Pulmonary artery endothelial cell (primary cell): ENCODE data around the gene SERF2. TPM values are rescaled to one million over a fixed set of nuclear protein-coding genes. Genes with fewer than 3 reads are reported as not detected.
"Not testable (repeated sequence)": the region's sequence is repeated elsewhere in the genome, so short reads cannot be mapped to it uniquely, and the experiment has no call there.

Experiments
- DNase-seq: peaks from one replicate; pipeline ENCODE4 v3.0.0-alpha.2; 2011; ENCODE audit warnings: low read depth, low spot score
- total RNA-seq: library from RNA; depleted of rRNA; stranded (reverse); fragments of >200 nt; gene quantifications from 2 replicates; pipeline ENCODE4 v1.2.3, GENCODE V29; 2014

The SERF2 gene
- total RNA-seq, 1 donor from 2014 or later, result 369 TPM

DNA sequence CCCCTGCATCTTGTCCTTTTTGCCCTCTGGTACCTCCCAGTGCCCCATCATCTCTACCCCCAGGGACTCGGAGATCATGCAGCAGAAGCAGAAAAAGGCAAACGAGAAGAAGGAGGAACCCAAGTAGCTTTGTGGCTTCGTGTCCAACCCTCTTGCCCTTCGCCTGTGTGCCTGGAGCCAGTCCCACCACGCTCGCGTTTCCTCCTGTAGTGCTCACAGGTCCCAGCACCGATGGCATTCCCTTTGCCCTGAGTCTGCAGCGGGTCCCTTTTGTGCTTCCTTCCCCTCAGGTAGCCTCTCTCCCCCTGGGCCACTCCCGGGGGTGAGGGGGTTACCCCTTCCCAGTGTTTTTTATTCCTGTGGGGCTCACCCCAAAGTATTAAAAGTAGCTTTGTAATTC is 1.5 kb downstream of the SERF2 start:
- no peak for DNase-seq

DNA sequence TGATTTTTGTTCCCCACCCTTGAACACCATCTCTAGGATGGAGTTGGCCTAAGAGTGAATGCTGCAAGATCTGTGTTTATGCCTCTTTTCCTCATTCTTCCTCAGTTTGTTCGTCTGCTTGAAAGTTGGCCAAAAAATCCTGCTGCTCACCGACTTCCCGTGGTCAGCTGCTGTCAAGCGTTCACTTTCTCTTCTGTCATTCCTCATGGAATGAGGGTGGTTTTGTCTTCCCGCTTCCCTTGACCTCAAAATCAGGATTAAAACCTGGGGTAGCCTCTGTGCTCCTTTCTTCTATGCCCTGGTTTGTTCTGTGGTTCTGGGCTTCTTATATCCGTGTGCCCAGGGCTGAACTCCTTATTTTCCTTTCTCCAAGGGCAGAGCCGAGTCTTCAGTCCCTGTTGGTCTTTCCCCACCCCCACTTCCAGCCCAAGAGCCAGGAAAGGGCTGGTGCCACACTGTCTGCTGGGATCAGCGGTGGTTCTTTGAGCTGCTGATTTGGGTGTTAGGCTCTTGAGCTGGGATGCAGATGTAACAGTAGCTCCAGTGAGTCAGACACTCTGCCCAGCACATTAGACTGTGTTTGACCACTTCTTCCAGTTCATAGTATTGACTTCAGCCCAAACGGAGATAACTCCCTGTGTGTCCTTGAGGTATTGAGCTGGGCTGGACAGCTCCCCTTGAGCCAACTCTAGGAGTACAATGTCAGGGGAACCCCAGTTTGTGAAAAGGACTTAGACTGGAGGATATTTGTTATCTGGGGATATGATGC is 2.3 kb downstream of the SERF2 start:
- no peak for DNase-seq

DNA sequence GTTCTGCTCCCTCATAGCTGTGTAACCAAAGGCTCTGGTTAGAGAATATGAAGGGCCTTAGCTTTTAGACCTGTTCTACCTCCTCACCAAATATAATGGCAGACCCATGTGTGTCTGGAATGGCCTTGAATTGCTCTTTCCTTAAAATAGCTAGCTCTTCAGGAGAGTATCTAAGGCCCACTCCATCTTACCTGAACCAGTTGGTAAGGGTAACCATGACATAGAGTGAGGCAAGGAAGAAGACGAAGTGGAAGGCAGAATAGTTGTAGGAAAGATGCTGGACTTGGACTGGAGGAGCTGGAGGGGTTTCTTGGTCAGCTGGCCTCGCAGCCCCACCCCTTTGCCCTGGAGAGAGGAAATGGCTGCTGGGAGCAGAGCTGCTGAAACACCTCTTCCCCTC is 3.1 kb downstream of the SERF2 start:
- DNase-seq, result no peak

DNA sequence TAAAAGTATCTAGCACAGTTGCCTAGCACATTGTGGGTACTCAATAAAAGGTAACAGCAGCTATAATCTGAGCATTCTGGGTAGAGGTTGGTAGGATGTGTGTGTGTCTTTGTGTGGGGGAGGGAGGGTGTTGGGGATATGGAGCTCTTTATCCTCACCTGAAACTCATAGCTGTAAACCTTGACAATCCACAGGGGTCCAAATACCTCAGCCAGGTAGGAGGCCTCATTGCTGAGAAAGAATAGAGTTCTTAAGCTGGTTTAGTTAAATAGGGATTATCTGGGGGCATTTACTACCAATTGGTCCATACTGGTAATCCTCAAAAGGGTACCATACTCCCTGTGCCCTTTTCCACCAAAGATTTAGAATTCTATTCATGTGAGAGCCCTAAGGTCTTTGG is 3.9 kb downstream of the SERF2 start:
- DNase-seq, result no peak

DNA sequence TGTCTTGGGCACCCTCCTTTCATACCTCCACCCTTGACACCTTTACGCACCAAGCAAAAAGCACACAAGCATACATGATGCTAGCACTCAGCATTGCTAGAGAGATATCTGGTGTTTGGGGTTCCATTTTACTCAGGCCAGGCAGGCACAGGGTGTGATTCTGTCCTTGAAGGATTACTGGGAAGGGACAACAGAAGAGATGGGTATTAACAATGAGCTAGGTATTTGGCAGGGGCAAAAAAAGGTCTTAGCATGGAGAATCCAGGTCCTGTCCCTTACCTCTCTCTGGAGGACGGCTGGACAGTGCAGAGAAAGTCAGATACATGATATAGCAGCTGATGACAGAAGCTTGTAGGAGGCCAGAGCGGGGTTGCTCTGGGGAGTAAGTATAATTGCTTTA is 4.4 kb downstream of the SERF2 start:
- no peak for DNase-seq

DNA sequence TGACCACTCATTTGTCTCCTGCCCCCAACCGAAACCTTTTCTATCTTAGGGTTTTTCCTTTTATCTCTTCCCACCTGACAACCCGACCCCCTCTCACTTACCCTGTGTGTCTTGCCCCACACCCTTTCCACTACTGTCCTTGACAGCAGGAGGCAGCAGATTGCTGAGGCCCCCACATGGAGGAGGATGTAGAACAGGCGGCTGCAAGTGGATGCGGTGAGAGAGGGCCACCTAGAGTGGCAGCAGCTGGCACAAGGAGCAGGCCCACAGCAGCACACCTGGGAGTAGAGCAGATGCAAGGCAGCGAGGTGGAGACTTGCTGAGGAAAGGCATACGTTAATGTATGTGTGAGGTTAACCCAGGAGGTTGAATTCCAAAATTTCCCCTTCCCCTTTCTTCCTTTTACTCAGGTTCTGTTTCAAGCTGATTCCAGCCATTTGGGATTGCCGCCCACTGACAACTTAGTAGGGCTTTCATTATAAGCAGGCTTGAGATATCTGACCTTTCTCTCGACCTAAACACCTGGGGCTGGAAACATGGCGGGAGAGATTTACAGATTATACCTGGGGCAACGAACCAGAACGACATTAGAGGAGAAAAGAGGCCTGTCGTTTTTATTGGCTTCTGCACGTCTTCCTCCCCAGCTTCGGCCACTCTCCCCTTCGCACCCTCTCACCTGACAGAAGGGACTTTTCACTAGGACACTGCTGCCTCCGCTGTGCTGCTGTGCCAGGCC is 7.3 kb downstream of the SERF2 start:
- DNase-seq, result no peak

DNA sequence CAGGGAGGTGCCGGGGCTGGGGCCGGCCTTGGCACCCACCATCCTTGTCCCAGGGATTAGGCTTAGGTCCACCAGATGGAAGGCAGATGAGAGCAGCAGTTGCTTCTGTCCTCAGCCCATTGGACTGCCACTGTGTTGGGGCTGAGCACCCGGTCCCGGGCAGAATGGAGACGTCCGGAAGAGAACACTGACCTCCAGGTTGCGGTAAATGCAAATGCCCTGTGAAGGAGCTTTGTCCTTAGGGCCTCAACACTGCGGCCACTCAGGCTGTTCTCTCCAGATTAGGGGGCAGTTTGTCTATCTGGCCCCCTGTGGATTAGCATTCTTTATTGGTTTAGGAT is 7.8 kb downstream of the SERF2 start, which contains the start of gene SERINC4:
TSS of gene SERINC4 (minus strand) at position 276 of the 341 bp plus-strand sequence. CDS start at position 42, 234 bp downstream.
- no peak for DNase-seq

DNA sequence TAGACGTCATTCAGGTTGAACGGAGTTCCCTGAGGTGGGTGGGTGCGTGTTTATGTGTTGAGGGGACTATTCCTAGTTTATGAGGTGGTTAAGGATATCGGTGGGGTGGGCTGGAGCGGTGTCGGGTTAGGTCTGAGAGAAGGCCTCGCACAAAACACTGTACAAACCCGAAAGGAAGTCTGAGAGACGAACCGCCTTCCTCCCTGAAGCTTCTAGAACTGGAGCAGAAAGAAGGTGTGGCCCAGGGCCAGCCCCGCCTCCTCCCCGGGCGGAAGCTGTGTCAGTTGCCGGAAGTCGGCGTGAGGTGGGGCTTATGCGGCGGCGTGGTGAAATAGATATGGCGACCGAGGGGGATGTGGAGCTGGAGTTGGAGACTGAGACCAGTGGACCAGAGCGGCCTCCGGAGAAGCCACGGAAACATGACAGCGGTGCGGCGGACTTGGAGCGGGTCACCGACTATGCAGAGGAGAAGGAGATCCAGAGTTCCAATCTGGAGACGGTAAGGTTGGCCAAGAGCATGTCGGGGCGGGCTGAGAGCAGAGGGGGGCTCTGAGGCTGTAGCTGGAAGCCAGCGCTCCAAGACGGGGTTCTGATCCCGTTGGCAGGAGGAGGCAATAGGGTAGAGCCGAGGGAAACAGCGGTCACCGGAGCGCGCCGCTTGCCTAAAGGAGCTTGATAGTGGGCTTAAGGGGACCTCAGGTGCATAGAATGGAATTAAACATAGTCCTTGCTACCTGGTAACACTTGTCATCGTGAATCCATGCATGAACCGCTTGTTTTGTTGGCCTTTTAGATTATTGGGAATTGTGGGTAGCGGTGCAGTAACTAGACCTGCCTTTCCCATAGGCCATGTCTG is 8.4 kb downstream of the SERF2 start, which contains the start of gene HYPK:
TSS of gene HYPK (plus strand) at position 314 of the 856 bp plus-strand sequence. CDS start at position 338, 24 bp downstream.
- peak; percentile 60 for DNase-seq

DNA sequence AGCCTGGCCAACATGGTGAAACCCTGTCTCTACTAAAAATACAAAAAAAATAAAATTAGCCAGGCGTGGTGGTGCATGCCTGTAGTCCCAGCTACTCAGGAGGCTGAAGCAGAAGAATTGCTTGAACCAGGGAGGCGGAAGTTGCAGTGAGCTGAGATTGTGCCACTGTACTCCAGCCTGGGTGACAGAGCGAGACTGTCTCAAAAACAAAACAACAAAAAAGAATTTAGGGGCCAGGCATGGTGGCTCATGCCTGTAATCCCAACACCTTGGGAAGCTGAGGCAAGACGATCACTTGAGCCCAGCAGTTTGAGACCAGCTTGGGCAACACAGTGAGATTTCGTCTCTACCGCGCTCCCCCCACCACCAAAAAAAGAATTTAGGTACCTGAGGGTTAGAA is 10.6 kb downstream of the SERF2 start:
- DNase-seq, result not testable (repeated sequence)

DNA sequence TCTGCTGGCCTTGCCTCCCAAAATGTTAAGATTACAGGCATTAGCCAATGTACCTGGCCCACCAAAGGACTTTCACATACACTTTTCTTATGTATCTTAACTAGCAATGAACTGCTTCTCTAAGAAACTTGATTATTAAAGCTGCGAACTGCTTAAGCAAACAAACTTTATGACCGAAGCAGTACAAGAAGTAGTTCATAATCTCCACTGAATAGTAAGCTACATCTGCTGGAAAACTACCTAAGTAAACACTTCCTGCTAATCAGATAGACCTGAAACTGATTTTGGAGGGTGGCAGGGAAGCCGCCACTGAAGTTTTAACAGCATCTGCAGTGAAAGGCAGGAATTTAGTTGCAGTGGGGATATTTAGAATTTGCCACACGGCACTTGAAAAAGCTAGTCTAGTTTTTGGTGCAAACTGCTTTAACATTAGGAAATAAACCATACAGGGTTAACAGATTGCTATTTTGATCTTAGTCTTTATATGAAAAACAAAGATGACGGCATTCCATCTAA is 16.4 kb downstream of the SERF2 start:
- DNase-seq, result no peak

DNA sequence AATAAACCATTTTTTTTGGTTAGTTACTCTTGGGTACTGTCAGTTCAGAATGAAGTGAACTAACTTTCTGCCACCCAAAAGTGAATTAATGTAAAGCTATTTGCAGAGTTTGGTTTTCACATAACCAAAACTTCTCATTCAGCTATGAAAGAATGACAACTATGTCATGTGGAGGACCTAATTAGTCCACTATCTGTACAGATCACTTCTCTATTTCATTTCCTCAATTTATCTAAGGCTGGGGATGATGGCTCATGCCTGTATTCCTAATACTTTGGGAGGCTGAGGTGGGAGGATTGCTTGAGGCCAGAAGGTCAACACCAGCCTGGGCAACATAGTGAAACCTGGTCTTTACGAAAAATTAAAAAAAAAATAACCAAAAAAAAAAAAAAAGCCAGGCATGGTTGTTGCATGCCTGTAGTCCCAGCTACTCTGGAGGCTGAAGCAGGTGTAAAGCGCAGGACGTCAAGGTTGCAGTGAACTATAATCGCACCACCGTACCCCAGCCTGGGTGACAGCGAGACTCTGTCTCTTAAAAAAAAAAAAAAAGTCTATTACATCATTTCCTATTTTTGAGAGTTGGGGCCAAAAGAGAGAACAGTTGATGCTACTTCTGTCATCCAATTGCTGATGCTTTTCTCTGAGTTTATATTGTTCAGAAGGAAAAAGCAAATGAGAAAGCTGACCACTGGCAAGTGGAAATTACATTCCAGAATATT is 17.0 kb downstream of the SERF2 start:
- no peak for DNase-seq

DNA sequence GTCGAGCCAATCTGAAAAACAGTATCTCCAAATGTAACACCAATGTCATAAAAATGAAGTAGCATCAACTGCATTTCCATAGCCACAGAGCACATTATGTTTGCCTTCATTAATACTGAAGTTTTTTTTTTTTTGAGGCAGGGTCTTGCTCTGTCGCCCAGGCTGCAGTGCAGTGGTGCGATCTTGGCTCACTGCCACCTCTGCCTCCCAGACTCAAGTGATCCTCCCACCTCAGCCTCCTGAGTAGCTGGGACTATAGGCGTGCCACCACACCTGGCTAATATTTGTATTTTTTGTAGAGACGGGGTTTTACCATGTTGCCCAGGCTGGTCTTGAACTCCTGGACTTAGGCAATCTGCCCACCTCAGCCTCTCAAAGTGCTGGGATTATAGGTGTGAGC is 22.9 kb downstream of the SERF2 start:
- DNase-seq, result not testable (repeated sequence)

DNA sequence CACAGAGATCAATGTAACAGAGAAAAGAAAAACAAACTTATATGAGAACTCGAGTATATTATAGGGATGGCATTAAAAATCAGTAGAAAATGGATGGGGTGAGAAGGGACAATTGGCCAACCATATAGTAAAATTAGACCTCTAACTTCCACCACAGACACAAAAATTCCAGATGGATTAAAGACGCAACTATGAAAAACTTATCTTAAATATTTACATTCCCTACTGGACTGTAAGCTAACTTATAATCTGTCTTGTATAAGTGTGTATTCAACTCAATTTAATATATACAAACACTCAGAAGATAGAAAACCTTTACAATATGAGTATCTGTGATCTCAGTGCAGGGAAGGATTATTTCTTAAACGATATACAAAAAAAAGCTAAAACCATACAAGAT is 29.4 kb downstream of the SERF2 start:
- no peak for DNase-seq

DNA sequence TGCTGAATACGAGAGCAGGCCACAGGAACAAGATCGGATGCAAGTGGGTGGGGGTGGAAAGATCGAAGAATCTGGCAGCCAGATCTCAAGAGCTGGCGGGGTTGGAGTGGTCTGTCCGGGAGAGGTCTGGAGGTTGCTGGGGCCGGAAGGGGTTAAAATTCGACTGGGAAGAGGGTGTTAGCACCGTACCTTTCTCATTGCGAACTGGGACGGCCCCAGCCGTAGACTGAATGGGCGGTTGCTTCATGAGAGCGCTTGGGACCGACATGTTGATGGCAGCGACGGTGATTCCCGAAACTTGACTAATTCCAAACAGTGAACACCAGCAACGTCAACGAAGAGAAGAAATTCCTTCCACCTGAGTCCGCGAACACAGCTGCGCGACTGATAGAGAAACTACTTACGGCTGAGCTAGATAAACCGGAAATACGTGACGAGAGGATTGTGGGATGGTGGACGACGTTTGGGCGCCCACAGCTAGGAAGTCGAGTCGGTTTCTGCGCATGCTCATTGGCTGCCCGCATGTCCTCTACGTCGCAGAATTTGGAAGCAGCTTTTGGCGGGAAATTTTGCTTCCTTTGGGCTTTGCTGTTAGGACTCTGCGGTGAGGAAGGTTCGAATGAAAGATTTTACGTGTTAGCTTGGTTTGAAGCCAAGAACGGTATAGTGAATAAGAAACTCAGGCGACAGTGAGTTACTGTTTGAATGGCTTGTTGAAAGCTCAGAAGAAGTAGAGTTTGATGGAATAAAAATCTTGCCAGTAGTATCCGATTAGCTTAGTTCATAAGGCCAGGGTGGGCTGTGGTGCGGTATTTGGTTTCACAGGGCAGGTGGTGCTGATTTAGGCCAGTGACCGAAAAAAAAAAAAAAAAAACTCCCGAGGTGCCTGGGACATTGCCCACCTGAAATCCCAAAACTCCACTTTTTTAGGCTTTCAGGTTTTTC is 32.5 kb downstream of the SERF2 start, which contains the start of gene MFAP1:
TSS of gene MFAP1 (minus strand) at position 389 of the 945 bp plus-strand sequence. CDS start at position 268, 121 bp downstream.
- DNase-seq, result peak; percentile 90

DNA sequence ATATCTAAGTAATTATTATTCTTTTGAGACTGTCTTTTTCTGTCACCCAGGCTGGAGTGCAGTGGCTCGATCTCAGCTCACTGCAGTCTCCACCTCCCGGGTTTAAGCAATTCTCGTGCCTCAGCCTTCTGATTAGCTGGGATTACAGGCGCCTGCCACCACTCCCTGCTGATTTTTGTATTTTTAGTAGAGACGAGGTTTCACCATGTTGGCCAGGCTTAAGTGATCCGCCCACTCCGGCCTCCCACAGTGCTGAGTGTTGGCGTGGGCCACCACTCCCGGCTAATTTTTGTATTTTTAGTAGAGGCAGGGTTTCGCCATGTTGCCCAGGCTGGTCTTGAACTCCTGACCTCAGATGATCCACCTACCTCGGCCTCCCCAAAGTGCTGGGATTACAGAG is 33.2 kb downstream of the SERF2 start:
- DNase-seq, result not testable (repeated sequence)

DNA sequence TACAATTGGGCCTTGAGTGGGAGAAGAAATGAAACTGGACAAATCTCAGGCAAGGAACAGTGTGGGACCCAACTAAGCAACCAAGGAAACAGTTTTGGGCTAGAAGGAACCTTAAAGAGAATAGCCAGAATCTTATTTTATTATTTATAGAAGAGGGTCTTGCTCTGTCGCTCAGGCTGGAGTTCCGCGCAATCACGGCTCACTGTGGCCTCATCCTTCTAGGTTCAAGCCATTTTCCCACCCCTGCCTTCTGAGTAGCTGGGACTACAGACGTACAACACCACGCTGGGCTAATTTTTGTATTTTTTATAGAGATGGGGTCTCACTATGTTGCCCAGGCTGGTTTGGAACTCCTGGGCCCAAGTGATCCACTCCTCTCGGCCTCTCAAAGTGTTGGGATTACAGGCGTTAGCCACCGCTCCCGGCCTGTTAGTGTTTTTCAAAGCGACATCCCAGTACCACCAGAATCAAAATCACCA is 33.9 kb downstream of the SERF2 start:
- no peak for DNase-seq

DNA sequence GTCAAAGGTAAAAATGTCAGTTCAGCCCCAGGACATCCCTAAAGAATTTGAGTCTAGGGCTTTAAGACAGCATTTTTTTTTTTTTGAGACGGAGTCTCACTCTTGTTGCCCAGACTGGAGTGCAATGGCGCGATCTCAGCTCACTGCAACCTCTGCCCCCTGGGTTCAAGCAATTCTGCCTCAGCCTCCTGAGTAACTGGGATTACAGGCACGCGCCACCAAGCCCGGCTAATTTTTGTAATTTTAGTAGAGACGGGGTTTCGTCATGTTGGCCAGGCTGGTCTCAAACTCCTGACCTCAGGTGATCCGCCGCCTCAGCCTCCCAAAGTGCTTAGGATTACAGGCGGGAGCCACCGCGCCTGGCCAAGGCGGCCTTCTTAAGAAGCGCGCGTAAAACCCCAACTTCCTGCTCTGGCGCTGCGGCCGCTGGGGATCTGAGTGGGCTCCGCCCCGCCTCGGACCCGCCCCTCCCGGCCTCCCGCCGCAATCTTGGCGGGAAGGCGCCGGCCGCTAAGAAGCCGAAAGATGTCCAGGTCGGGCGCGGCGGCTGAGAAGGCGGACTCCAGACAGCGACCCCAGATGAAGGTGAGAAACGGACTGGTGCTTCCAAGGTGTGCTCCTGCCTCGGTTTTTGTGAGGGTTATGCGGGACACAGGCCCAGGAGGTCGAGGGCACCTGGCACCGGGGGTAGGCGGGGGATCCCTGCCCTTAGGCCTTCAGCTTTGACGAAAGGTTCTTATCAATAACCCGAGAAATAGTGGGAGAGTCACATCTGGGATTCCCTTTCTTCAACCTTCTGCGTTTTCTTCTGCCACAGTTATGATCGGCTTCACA is 34.6 kb downstream of the SERF2 start, which contains the start of gene WDR76:
TSS of gene WDR76 (plus strand) at position 495 of the 834 bp plus-strand sequence. CDS start at position 526, 31 bp downstream.
- DNase-seq, result peak; percentile 47

DNA sequence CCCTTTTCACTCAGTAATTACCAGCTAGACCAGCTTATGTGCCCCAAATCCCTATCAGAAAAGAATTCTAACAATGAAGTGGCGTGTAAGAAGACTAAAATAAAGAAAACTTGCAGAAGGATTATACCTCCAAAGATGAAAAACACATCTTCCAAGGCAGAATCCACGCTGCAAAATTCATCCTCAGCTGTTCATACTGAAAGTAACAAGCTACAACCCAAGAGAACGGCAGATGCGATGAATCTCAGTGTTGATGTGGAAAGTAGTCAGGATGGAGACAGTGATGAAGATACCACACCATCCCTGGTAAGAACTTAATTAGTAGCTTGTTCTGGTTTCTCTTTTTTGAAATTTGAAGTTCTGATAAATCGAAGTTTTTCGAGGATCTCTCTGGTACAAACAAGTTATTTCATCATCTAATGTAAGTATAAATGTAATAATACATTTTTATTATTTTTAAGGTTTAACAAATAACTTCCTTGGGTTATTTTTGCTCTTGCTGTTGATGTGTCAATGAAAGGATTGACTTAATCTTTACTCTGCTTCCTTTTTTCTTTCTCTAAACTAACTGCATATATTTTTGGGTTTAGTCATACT is 36.0 kb downstream of the SERF2 start:
- no peak for DNase-seq
